ENCODE measurements around the gene CHID1.
A peak's percentile ranks its signal among the peaks of the same experiment; 100 is the strongest.

CHID1 gene

GRCh38 chr11:910589-911030, at the start of gene CHID1:
TSS of gene CHID1 (minus strand) at chr11:910810. CDS start at chr11:904816, 5,994 bp downstream.
- no peak for DNase-seq (ENCODE audit: low read depth, low spot score)
- TF ChIP-seq CTCF (IDR thresholded peaks at IDR 0.05; ENCODE audit: insufficient read depth, low read length, missing control alignments): no peak
- peak within 1 kb of the TSS; percentile 85 for H3K4me3 ChIP-seq (ENCODE audit: low read depth, low read length)
- ChIA-PET POLR2A (interaction anchor here (2.3 kb wide), 1 partner anchor 66 kb away, joined by 6 read pairs; no protein-coding TSS in a partner anchor), CTCF (interaction anchor here (1.1 to 4.7 kb wide), 4 partner anchors 11 to 119 kb away, joined by 3 to 35 read pairs (median 10); partner anchors contain the start of gene AP2A2)

GRCh38 chr11:959608-960007, 49.0 kb upstream of the CHID1 start:
- ChIA-PET POLR2A (no interaction called here), CTCF (interaction anchor here (1.2 to 2.1 kb wide), 2 partner anchors 17 to 35 kb away, joined by 3 to 7 read pairs; partner anchors contain the start of gene AP2A2)
- no peak for TF ChIP-seq CTCF (IDR thresholded peaks at IDR 0.05; ENCODE audit: insufficient read depth, low read length, missing control alignments)
- H3K4me3 ChIP-seq (ENCODE audit: low read depth, low read length): no peak overlapping the region
- DNase-seq (ENCODE audit: low read depth, low spot score): no peak

- ChIA-PET CTCF (interaction anchor here (1.2 to 2.1 kb wide), 2 partner anchors 17 to 34 kb away, joined by 3 to 7 read pairs; partner anchors contain the start of gene AP2A2), POLR2A (no interaction called here)
- H3K4me3 ChIP-seq (ENCODE audit: low read depth, low read length): no peak overlapping the region
- DNase-seq (ENCODE audit: low read depth, low spot score): no peak
- TF ChIP-seq CTCF (IDR thresholded peaks at IDR 0.05; ENCODE audit: insufficient read depth, low read length, missing control alignments): no peak
Measured at GRCh38 chr11:959027-959426, 48.4 kb upstream of the CHID1 start.

GRCh38 chr11:958101-958500, 47.5 kb upstream of the CHID1 start:
- ChIA-PET POLR2A (no interaction called here), CTCF (interaction anchor here (2.1 kb wide), 1 partner anchor 33 kb away, joined by 7 read pairs; the partner anchor contains the start of gene AP2A2)
- no peak overlapping the region for H3K4me3 ChIP-seq (ENCODE audit: low read depth, low read length)
- no peak for DNase-seq (ENCODE audit: low read depth, low spot score)
- TF ChIP-seq CTCF (IDR thresholded peaks at IDR 0.05; ENCODE audit: insufficient read depth, low read length, missing control alignments): no peak

- no peak overlapping the region for H3K4me3 ChIP-seq (ENCODE audit: low read depth, low read length)
- CTCF ChIA-PET: interaction anchor here (0.8 to 0.9 kb wide), 2 partner anchors 11 to 33 kb away, joined by 3 to 4 read pairs; no protein-coding TSS in a partner anchor
- TF ChIP-seq CTCF (IDR thresholded peaks at IDR 0.05; ENCODE audit: insufficient read depth, low read length, missing control alignments): no peak
- DNase-seq (ENCODE audit: low read depth, low spot score): no peak
- POLR2A ChIA-PET: no interaction called here
Measured at GRCh38 chr11:957212-957920, 46.8 kb upstream of the CHID1 start.
